Uterus (tissue), 4 donors: Measurements from ENCODE around the gene DENND5B. TPM values are rescaled to one million over a fixed set of nuclear protein-coding genes. Genes with fewer than 3 reads are reported as not detected.

ENCODE experiments used
- DNase-seq, 2 donors: peaks; one replicate each; pipeline ENCODE4 v3.0.0-alpha.2; 2019 to 2020
- H3K27ac ChIP-seq, 2 donors: fragments of 200-600 bp; sonication (generic); 1 replicate in 1 of 2; 2 replicates in 1 of 2; pipeline ENCODE4 v1.5.1; 2016 to 2018
- H3K27me3 ChIP-seq, 2 donors: fragments of 200-600 bp; sonication (generic); one replicate each; pipeline ENCODE4 v1.5.1; 2018 to 2019; ENCODE audit warnings: control low read depth in 1 of 2
- H3K36me3 ChIP-seq, 2 donors: fragments of 200-600 bp; sonication (generic); one replicate each; pipeline ENCODE4 v1.5.1; 2019; ENCODE audit warnings: control low read depth in 1 of 2
- H3K4me1 ChIP-seq, 2 donors: fragments of 200-600 bp; sonication (generic); one replicate each; pipeline ENCODE4 v1.5.1; 2018 to 2019; ENCODE audit warnings: control low read depth in 1 of 2
- H3K4me3 ChIP-seq, 2 donors: fragments of 200-600 bp; sonication (generic); 1 replicate in 1 of 2; 2 replicates in 1 of 2; pipeline ENCODE4 v1.5.1; 2018 to 2019; ENCODE audit warnings: mild to moderate bottlenecking in 1 of 2
- H3K9me3 ChIP-seq, 2 donors: fragments of 200-600 bp; sonication (generic); one replicate each; pipeline ENCODE4 v1.5.1; 2019; ENCODE audit warnings: control low read depth in 1 of 2
- POLR2A ChIP-seq, 2 donors: fragments of 450-650 bp; IDR thresholded peaks; one replicate each; pipeline ENCODE4 v1.6.1; 2016; ENCODE audit warnings: antibody characterized with exemption in 2 of 2, mild to moderate bottlenecking in 1 of 2, moderate library complexity in 1 of 2
- intact Hi-C: fragments of 100-400 bp; cut with DNase I; formaldehyde crosslinking; loops from one replicate; pipeline ENCODE4 v1.15.1; 2023; ENCODE audit warnings: low total_unique reads
- total RNA-seq, 4 donors: library from RNA; depleted of rRNA in 3 of 4; stranded (reverse); fragments of >200 nt in 3 of 4; gene quantifications; one replicate each; pipeline versions ENCODE4 v1.1.0 to v1.2.4, GENCODE V29; 2014 to 2023
- TF ChIP-seq, protein P1 (sequence below), 4 experiments: fragments of 200-600 bp in 2 of 4; fragments of 450-650 bp in 2 of 4; sonication (generic) in 2 of 4; IDR thresholded peaks; one replicate each; pipeline ENCODE4 v1.5.1; 2016 to 2019; ENCODE audit warnings: antibody characterized with exemption in 4 of 4, mild to moderate bottlenecking in 2 of 4, moderate library complexity in 1 of 4
- donor health status: DM: yes; HTN: yes; CAD: no.

DENND5B gene
- total RNA-seq, 4 donors from 2014 or later, result 14.4 to 37.0 (median 26.5) TPM

GRCh38 chr12:31470459-31470858, 120.5 kb downstream of the DENND5B start:
- Histone ChIP-seq H3K9me3 (no peaks in the 10 kb centered on the region), H3K4me1 (no peaks in the 10 kb centered on the region), H3K27ac (no peak overlapping the region), H3K4me3 (no peak overlapping the region), H3K27me3 (no peaks in the 10 kb centered on the region), H3K36me3 (no peaks in the 10 kb centered on the region)
- TF ChIP-seq, protein P1, sequence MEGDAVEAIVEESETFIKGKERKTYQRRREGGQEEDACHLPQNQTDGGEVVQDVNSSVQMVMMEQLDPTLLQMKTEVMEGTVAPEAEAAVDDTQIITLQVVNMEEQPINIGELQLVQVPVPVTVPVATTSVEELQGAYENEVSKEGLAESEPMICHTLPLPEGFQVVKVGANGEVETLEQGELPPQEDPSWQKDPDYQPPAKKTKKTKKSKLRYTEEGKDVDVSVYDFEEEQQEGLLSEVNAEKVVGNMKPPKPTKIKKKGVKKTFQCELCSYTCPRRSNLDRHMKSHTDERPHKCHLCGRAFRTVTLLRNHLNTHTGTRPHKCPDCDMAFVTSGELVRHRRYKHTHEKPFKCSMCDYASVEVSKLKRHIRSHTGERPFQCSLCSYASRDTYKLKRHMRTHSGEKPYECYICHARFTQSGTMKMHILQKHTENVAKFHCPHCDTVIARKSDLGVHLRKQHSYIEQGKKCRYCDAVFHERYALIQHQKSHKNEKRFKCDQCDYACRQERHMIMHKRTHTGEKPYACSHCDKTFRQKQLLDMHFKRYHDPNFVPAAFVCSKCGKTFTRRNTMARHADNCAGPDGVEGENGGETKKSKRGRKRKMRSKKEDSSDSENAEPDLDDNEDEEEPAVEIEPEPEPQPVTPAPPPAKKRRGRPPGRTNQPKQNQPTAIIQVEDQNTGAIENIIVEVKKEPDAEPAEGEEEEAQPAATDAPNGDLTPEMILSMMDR (IDR thresholded peaks at IDR 0.05), result no peak
- no peak for TF ChIP-seq POLR2A (IDR thresholded peaks at IDR 0.05)
- intact Hi-C loops, result no loop called here
- DNase-seq, result no peak

GRCh38 chr12:31466768-31467167, 124.2 kb downstream of the DENND5B start:
- Histone ChIP-seq H3K36me3 (no peaks in the 10 kb centered on the region), H3K4me3 (no peak overlapping the region), H3K27me3 (no peaks in the 10 kb centered on the region), H3K9me3 (no peaks in the 10 kb centered on the region), H3K4me1 (no peaks in the 10 kb centered on the region), H3K27ac (no peak overlapping the region)
- DNase-seq, result no peak
- intact Hi-C loops, result no loop called here
- TF ChIP-seq, protein P1 (IDR thresholded peaks at IDR 0.05), result no peak
- no peak for TF ChIP-seq POLR2A (IDR thresholded peaks at IDR 0.05)

- Histone ChIP-seq H3K27ac (no peak overlapping the region), H3K36me3 (no peaks in the 10 kb centered on the region), H3K4me1 (no peaks in the 10 kb centered on the region), H3K4me3 (no peak overlapping the region), H3K27me3 (no peaks in the 10 kb centered on the region), H3K9me3 (no peaks in the 10 kb centered on the region)
- no peak for TF ChIP-seq POLR2A (IDR thresholded peaks at IDR 0.05)
- TF ChIP-seq, protein P1 (IDR thresholded peaks at IDR 0.05), result no peak
- intact Hi-C loops, result no loop called here
- DNase-seq, result no peak
Observed at GRCh38 chr12:31465002-31465401, 125.9 kb downstream of the DENND5B start.

DNA sequence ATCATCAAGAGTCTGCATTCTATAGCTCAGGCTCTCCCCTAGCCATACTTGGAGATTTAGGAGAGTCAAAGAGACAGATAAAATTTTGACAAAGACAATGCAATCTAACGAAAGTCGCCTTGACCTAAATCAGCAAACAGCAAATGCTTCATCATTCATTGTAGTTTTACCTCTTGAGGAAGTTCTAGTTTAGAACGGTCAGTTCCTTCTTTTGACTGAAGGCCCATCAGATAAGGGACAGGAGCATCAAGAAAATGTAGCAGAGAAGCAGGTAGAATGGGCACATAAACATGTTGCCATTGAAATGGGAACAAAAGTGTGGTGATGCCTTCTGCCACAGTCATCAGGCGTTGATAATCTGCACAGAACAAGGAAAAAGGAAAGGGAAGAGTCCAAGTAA, 130.9 kb downstream of the DENND5B start:
- Histone ChIP-seq H3K4me3 (no peak overlapping the region), H3K36me3 (no peaks in the 10 kb centered on the region), H3K27me3 (no peaks in the 10 kb centered on the region), H3K4me1 (no peaks in the 10 kb centered on the region), H3K9me3 (no peaks in the 10 kb centered on the region), H3K27ac (no peak overlapping the region)
- intact Hi-C loops, result no loop called here
- TF ChIP-seq, protein P1 (IDR thresholded peaks at IDR 0.05), result no peak
- no peak for TF ChIP-seq POLR2A (IDR thresholded peaks at IDR 0.05)
- no peak for DNase-seq

DNA sequence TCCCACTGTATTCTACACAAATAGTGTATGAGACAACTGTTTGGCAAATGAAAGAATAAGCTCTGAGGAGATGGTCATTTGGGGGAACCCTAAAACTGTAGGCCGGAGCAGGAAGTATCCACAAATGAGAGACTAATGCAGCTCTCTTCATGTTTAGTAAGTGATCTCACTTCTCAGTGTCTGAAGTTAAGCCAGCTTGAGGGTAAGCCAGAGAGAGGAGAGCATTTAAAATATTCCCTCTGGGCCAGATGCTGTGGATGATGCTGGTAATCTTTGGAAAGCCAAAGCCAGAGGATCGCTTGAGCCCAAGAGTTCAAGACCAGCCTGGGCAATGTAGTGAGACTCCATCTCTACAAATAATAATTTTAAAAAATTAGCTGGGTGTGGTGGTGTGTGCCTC, 134.4 kb downstream of the DENND5B start:
- Histone ChIP-seq H3K27me3 (no peaks in the 10 kb centered on the region), H3K4me1 (no peaks in the 10 kb centered on the region), H3K4me3 (no peak overlapping the region), H3K36me3 (no peaks in the 10 kb centered on the region), H3K9me3 (no peaks in the 10 kb centered on the region), H3K27ac (peak overlapping the region in 1 of 2 donors; percentile 18)
- intact Hi-C loops, result no loop called here
- TF ChIP-seq, protein P1 (IDR thresholded peaks at IDR 0.05), result no peak
- TF ChIP-seq POLR2A (IDR thresholded peaks at IDR 0.05), result no peak
- no peak for DNase-seq
